GM12872 (cell line): ENCODE data around the gene ATP8A1.

Experiments
- CTCF ChIP-seq: IDR thresholded peaks from 3 replicates; pipeline ENCODE4 v1.5.1; 2011; ENCODE audit warnings: low read depth, mild to moderate bottlenecking, low read length, moderate library complexity; ENCODE audit not compliant: insufficient read depth

The ATP8A1 gene

GRCh38 chr4:42656944-42657792, at the start of gene ATP8A1:
ATP8A1 (minus strand) TSS chr4:42657105; CDS start chr4:42656873, 232 bp downstream.
- TF ChIP-seq CTCF = no peak

- TF ChIP-seq CTCF = no peak
Measured at GRCh38 chr4:42706086-42706485, 49.2 kb upstream of the ATP8A1 start.

GRCh38 chr4:42703813-42704212, 46.9 kb upstream of the ATP8A1 start:
- no peak for TF ChIP-seq CTCF

- no peak for TF ChIP-seq CTCF
Measured at GRCh38 chr4:42702895-42703294, 46.0 kb upstream of the ATP8A1 start.

GRCh38 chr4:42690537-42690936, 33.6 kb upstream of the ATP8A1 start:
- no peak for TF ChIP-seq CTCF

- no peak for TF ChIP-seq CTCF
Measured at GRCh38 chr4:42683393-42683792, 26.5 kb upstream of the ATP8A1 start.

- no peak for TF ChIP-seq CTCF
Measured at GRCh38 chr4:42678512-42678911, 21.6 kb upstream of the ATP8A1 start.
